Spleen (tissue), 11 donors: ENCODE results near the gene KHK. TPM values are rescaled to one million over a fixed set of nuclear protein-coding genes. Genes with fewer than 3 reads are reported as not detected.
"Not testable (repeated sequence)": the region's sequence is repeated elsewhere in the genome, so short reads cannot be mapped to it uniquely, and the experiment has no call there.

ENCODE experiments used
- DNase-seq: peaks from one replicate; pipeline ENCODE4 v3.0.0-alpha.2; 2020
- H3K27ac ChIP-seq, 8 donors: fragments of 200-600 bp; sonication (generic) in 7 of 8; 1 replicate in 4 of 8; 2 replicates in 4 of 8; pipeline versions ENCODE4 v1.5.0 to v1.8.0; 2016 to 2021; ENCODE audit warnings: inconsistent platforms in 4 of 8, mild to moderate bottlenecking in 4 of 8, moderate library complexity in 1 of 8
- H3K27me3 ChIP-seq, 7 donors: fragments of 200-600 bp; sonication (generic) in 6 of 7; replicated peaks in 1 of 7; 1 replicate in 4 of 7; 2 replicates in 3 of 7; pipeline versions ENCODE4 v1.5.0 to v1.8.0; 2016 to 2021; ENCODE audit warnings: inconsistent platforms in 3 of 7, mild to moderate bottlenecking in 1 of 7
- H3K36me3 ChIP-seq, 6 donors: fragments of 200-600 bp; sonication (generic) in 5 of 6; 1 replicate in 4 of 6; 2 replicates in 2 of 6; pipeline versions ENCODE4 v1.5.0 to v1.8.0; 2016 to 2021; ENCODE audit warnings: inconsistent platforms in 2 of 6
- H3K4me1 ChIP-seq, 6 donors: fragments of 200-600 bp; sonication (generic) in 5 of 6; 1 replicate in 3 of 6; 2 replicates in 3 of 6; pipeline versions ENCODE4 v1.5.0 to v1.8.0; 2016 to 2021; ENCODE audit warnings: inconsistent platforms in 3 of 6
- H3K4me3 ChIP-seq, 8 donors: fragments of 200-600 bp; sonication (generic) in 7 of 8; 1 replicate in 4 of 8; 2 replicates in 4 of 8; pipeline versions ENCODE4 v1.5.0 to v1.8.0; 2016 to 2021; ENCODE audit warnings: inconsistent platforms in 4 of 8, mild to moderate bottlenecking in 4 of 8, moderate library complexity in 2 of 8
- H3K9me3 ChIP-seq, 8 donors: fragments of 200-600 bp; sonication (generic) in 7 of 8; 1 replicate in 4 of 8; 2 replicates in 4 of 8; pipeline versions ENCODE4 v1.5.0 to v1.8.0; 2016 to 2021; ENCODE audit warnings: inconsistent platforms in 4 of 8
- CTCF ChIP-seq, 11 experiments: fragments of 200-600 bp in 7 of 11; fragments of 450-650 bp in 4 of 11; sonication (generic) in 4 of 11; IDR thresholded peaks in 8 of 11; conservative IDR thresholded peaks in 3 of 11; 1 replicate in 7 of 11; 2 replicates in 4 of 11; pipeline versions ENCODE4 v1.4.0 to v1.8.0; 2016 to 2021; ENCODE audit warnings: antibody characterized with exemption in 11 of 11, inconsistent platforms in 4 of 11, mild to moderate bottlenecking in 1 of 11
- POLR2A ChIP-seq, 3 donors: fragments of 450-650 bp; IDR thresholded peaks; one replicate each; pipeline ENCODE4 v1.5.1; 2017; ENCODE audit warnings: antibody characterized with exemption in 3 of 3, mild to moderate bottlenecking in 1 of 3
- POLR2AphosphoS5 ChIP-seq, 3 donors: sonication (generic); formaldehyde crosslinking; IDR thresholded peaks; one replicate each; pipeline ENCODE4 v1.5.1; 2017; ENCODE audit warnings: antibody characterized with exemption in 3 of 3
- WGBS, 5 donors: extraction: QIAGEN DNeasy Blood & Tissue Kit in 3 of 5; methylation state at CpG; one replicate each; pipeline versions ENCODE4 v1.1.5 to v1.1.7; 2013 to 2018; 5-methylcytosine and 5-hydroxymethylcytosine counted together
- intact Hi-C: fragments of 100-400 bp; cut with DNase I; formaldehyde crosslinking; loops from one replicate; pipeline ENCODE4 v1.15.0; 2023; ENCODE audit warnings: low total_unique reads
- polyA plus RNA-seq, 3 donors: library from polyadenylated mRNA; stranded (reverse); fragments of 200-250 nt; gene quantifications; one replicate each; pipeline ENCODE4 v1.2.1, GENCODE V29; 2013
- total RNA-seq, 7 donors: library from RNA; depleted of rRNA in 3 of 7; stranded (reverse); fragments of >200 nt in 3 of 7; fragmentation: NEBNext Ultra II Directional in 4 of 7; extraction: Animal tissue kit (Norgen Biotek cat#: 25700) in 4 of 7; gene quantifications; one replicate each; pipeline versions ENCODE4 v1.1.0 to v1.2.1, GENCODE V29; 2016 to 2021
- donor health status: healthy with polysubstance abuse.
- donor health status: DM: no; HTN: no; CAD: no; lungs with moderate emphysema.
- donor health status: DM: no; HTN: no; CAD: no.
- donor health status: Bipolar disorder and iron deficiency.
- donor health status: healthy.
- donor health status: DM: no; HTN: no; CAD: no.
- donor health status: DM: yes; HTN: yes; CAD: no.

The KHK gene
- total and polyA plus RNA-seq, 10 donors = 3.3 to 8.3 (median 4.0) TPM

DNA sequence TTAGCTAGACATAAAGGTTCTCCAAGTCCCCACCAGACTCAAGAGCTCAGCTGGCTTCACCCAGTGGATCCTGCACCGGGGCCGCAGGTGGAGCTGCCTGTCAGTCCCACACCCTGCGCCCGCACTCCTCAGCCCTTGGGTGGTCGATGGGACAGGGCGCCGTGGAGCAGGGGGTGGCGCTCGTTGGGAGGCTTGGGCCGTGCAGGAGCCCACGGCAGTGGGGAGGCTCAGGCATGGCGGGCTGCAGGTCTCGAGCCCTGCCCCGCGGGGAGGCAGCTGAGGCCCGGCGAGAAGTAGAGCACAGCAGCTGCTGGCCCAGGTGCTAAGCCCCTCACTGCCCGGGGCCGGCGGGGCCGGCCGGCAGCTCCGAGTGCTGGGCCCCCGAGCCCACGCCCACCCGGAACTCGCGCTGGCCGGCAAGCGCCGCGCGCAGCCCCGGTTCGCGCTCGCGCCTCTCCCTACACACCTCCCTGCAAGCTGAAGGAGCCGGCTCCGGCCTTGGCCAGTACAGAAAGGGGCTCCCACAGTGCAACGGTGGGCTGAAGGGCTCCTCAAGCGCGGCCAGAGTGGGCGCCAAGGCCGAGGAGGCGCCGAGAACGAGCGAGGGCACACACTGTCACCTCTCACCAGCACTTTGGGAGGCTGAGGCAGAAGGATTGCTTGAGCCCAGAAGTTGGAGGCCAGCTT is 25.0 kb downstream of the KHK start:
- WGBS, 5 donors = 88 to 97% (median 94%) methylated on average over 23 to 49 of the region's 49 CpGs
- H3K4me1 ChIP-seq, DNase-seq, H3K36me3 ChIP-seq, H3K9me3 ChIP-seq, H3K27ac ChIP-seq, H3K4me3 ChIP-seq, intact Hi-C loops: not testable (repeated sequence)
- peaks cover 0 to 11% (median 0%) of the 10 kb centered on the region in 7 donors for H3K27me3 ChIP-seq

GRCh38 chr2:27115519-27115918 is 28.9 kb downstream of the KHK start:
- intact Hi-C loops = no loop called here
- Histone ChIP-seq H3K36me3 (no peaks in the 10 kb centered on the region), H3K4me3 (no peak overlapping the region), H3K4me1 (peaks cover 0 to 16% (median 11%) of the 10 kb centered on the region in 6 donors), H3K27me3 (peaks cover 0 to 44% (median 22%) of the 10 kb centered on the region in 7 donors), H3K27ac (no peak overlapping the region), H3K9me3 (no peaks in the 10 kb centered on the region)
- DNase-seq = no peak
- TF ChIP-seq POLR2A (IDR thresholded peaks at IDR 0.05) = no peak
- no peak for TF ChIP-seq POLR2AphosphoS5 (IDR thresholded peaks at IDR 0.05)
- TF ChIP-seq CTCF (IDR thresholded peaks at IDR 0.05 in 8 of 11, conservative IDR thresholded peaks at IDR 0.05 in 3 of 11) = no peak
- 58 to 75% (median 71%) methylated on average over 2 of the region's 2 CpGs for WGBS, 5 donors

DNA sequence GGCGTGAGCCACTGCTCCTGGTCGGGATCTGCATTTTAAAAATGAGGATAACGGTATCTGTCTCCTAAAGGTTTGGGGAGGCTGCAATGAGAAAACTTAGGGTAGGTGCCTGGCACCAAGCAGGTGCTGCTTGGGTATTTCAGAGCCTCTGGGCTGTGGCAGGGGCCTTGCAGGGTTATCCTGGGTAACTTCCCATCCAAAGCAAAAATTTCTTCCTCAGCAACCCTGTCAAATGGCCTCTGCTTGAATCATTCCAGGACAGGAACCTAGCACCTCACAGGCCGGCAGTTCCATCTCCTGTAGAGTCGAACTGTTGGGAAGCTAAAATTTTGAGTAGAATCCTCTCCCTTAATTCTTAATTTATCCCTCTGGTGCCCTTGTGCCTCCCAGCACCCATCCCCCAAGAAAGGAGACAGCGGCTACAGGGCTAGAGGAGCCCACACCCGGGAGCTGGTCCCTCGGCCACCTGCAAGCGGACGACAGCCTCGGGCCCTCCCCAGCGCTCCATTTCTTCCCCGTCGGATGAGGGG is 31.5 kb downstream of the KHK start:
- Histone ChIP-seq H3K36me3 (no peaks in the 10 kb centered on the region), H3K4me1 (peaks cover 0 to 25% (median 18%) of the 10 kb centered on the region in 6 donors), H3K9me3 (no peaks in the 10 kb centered on the region), H3K27ac (no peak overlapping the region), H3K4me3 (peak overlapping the region in 6 of 8 donors; percentile 32 to 74 (median 38)), H3K27me3 (peaks cover 0 to 47% (median 22%) of the 10 kb centered on the region in 7 donors)
- TF ChIP-seq POLR2AphosphoS5 (IDR thresholded peaks at IDR 0.05) (no peak), CTCF (IDR thresholded peaks at IDR 0.05 in 8 of 11, conservative IDR thresholded peaks at IDR 0.05 in 3 of 11) (no peak), POLR2A (IDR thresholded peaks at IDR 0.05) (no peak)
- no peak for DNase-seq
- WGBS, 5 donors = 29 to 33% (median 30%) methylated on average over 14 of the region's 14 CpGs
- intact Hi-C loops = no loop called here

DNA sequence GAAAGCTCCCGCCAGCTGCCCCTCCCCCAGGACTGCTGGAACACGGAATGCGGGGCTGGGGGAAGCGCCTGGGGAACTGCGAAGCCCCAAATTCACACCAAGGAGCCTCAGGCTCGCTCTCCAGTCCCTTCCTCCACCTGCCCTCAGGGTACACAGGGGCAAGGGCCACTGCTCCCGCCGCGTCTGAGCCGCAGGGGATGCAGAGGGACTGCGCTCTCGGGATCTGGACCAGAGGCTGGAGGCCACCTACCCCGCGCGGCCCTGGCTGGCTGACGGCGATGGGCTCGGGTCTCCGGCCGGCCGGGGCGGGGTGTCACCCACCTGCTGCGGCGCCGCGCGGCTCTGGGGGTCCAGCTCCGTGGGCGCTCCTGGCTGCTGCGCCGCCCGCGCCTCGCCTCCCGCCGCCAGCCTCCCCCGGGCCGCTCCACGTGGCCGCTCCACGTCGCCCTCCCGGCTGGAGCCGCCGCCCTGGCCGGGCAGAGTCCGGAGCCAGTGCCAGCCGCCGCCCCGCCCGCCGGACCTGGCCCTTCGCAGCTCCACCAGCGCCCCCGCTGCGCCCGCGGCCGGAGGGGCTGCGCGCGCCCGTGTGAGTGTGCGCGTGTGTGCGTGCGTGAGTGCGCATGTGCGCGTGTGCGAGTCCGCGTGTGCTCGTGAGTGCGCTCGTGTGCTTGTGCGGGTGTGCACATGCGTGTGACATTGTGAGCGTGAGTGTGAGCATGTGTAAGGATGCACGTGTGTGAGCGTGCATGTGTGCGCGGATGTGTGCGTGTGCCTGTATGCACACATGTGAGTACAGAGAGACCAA is 32.2 kb downstream of the KHK start, which contains the start of gene CGREF1:
Gene CGREF1, minus strand, starts transcription at position 604 of the 805 bp plus-strand sequence. CDS start 14,762 bp downstream, outside the sequence.
- no peak within 1 kb of the TSS for H3K27ac ChIP-seq
- peaks cover 0 to 47% (median 22%) of the 10 kb centered on the region in 7 donors for H3K27me3 ChIP-seq
- H3K36me3 ChIP-seq = no peaks in the 10 kb centered on the region
- WGBS, 5 donors = 4 to 18% (median 5%) methylated on average over 12 to 84 of the region's 84 CpGs
- DNase-seq = peak; percentile 67
- peak within 1 kb of the TSS; percentile 25 to 74 (median 34) for H3K4me3 ChIP-seq
- intact Hi-C loops = no loop called here
- peaks cover 0 to 29% (median 21%) of the 10 kb centered on the region in 6 donors for H3K4me1 ChIP-seq
- TF ChIP-seq POLR2AphosphoS5 (IDR thresholded peaks at IDR 0.05) (no peak), CTCF (IDR thresholded peaks at IDR 0.05 in 8 of 11, conservative IDR thresholded peaks at IDR 0.05 in 3 of 11) (no peak), POLR2A (IDR thresholded peaks at IDR 0.05) (no peak)
- H3K9me3 ChIP-seq = no peaks in the 10 kb centered on the region

DNA sequence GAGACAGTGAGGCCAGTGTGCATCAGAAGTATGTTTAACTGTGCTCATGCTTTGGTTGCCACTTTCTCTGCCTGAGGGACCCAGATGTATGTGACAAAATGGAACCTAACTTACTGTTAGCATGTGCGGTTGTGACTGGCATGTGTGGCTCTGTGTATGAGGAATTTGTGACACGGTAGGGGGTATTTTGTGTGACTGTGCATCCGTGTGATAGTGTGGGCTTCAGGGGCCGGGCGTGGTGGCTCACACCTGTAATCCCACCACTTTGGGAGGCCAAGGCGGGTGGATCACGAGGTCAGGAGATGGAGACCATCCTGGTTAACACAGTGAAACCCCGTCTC is 32.7 kb downstream of the KHK start:
- 81 to 90% (median 82%) methylated on average over 7 to 8 of the region's 8 CpGs for WGBS, 5 donors
- intact Hi-C loops, DNase-seq, H3K9me3 ChIP-seq, H3K27ac ChIP-seq, H3K36me3 ChIP-seq: not testable (repeated sequence)
- Histone ChIP-seq H3K27me3 (peaks cover 0 to 47% (median 22%) of the 10 kb centered on the region in 7 donors), H3K4me3 (peak overlapping the region in 5 of 8 donors; percentile 33 to 74 (median 39)), H3K4me1 (peaks cover 0 to 35% (median 23%) of the 10 kb centered on the region in 6 donors)
